Endothelial cell of umbilical vein (primary cell): ENCODE measurements around the gene RUNDC3A. TPM values are rescaled to one million over a fixed set of nuclear protein-coding genes. Genes with fewer than 3 reads are reported as not detected.

ENCODE experiments used
- BruUV-seq: library from RNA; stranded (reverse); fragments of 400-500 nt; replicated peaks from 2 replicates; lab custom pipeline; 2021; lab: Mats Ljungman, UMichigan
- CTCF ChIA-PET: fragments of 300-600, 350-600 bp; sonication (Branson Sonifier 250); formaldehyde crosslinking; loops from one replicate; lab custom pipeline; 2021; ENCODE audit warnings: antibody characterized with exemption, inconsistent platforms; lab: Charles Lee
- POLR2A ChIA-PET: fragments of 300-600, 350-600 bp; sonication (Branson Sonifier 250); formaldehyde crosslinking; loops from one replicate; lab custom pipeline; 2021; ENCODE audit warnings: antibody characterized with exemption, inconsistent platforms; lab: Charles Lee
- DNase-seq: peaks from one replicate; pipeline ENCODE4 v3.0.0-alpha.2; 2011; ENCODE audit warnings: low read depth, low spot score
- FAIRE-seq: peaks from 2 replicates; lab custom pipeline; 2011; peaks lifted over from hg19 to GRCh38; lab: Jason Lieb, UNC
- H2AFZ ChIP-seq: 2 replicates; pipeline ENCODE4 v1.6.0; 2012; ENCODE audit warnings: low read depth, low read length, control low read depth, inconsistent platforms
- H3K27ac ChIP-seq: 2 replicates; pipeline ENCODE4 v1.5.1; 2011; ENCODE audit warnings: low read depth, mild to moderate bottlenecking, control low read depth, low read length, moderate library complexity; ENCODE audit not compliant: insufficient read depth
- H3K27me3 ChIP-seq, 2 experiments: 2 replicates each; pipeline versions ENCODE4 v1.6.0 to v1.6.1; 2011; ENCODE audit warnings: low read length in 2 of 2, mixed read lengths in 1 of 2; ENCODE audit not compliant: control insufficient read depth in 2 of 2, insufficient read depth in 2 of 2
- H3K36me3 ChIP-seq, 2 experiments: 2 replicates in 1 of 2; 3 replicates in 1 of 2; pipeline ENCODE4 v1.5.1; 2011; ENCODE audit warnings: low read length in 2 of 2, mild to moderate bottlenecking in 1 of 2, moderate library complexity in 1 of 2; ENCODE audit not compliant: control insufficient read depth in 2 of 2, insufficient read depth in 2 of 2; ENCODE audit errors: extremely low read depth in 1 of 2
- H3K4me1 ChIP-seq: 3 replicates; pipeline ENCODE4 v1.5.1; 2011; ENCODE audit warnings: mild to moderate bottlenecking, low read length; ENCODE audit not compliant: control insufficient read depth, insufficient read depth; ENCODE audit errors: extremely low read depth
- H3K4me2 ChIP-seq: 2 replicates; pipeline ENCODE4 v1.6.1; 2011; ENCODE audit warnings: low read length, control low read depth, mixed read lengths; ENCODE audit not compliant: insufficient read depth
- H3K4me3 ChIP-seq, 3 experiments: fragments of 200-600 bp in 1 of 3; sonication (generic), shearing (Covaris generic) in 1 of 3; replicated peaks in 1 of 3; 2 replicates each; pipeline ENCODE4 v1.5.1; 2011 to 2016; ENCODE audit warnings: control low read depth in 3 of 3, low read length in 3 of 3, mild to moderate bottlenecking in 2 of 3, inconsistent platforms in 1 of 3, low read depth in 1 of 3, moderate library complexity in 1 of 3; ENCODE audit not compliant: insufficient read depth in 1 of 3
- H3K79me2 ChIP-seq: 2 replicates; pipeline ENCODE4 v1.6.0; 2012; ENCODE audit warnings: low read length, inconsistent platforms; ENCODE audit not compliant: control insufficient read depth, insufficient read depth
- H3K9ac ChIP-seq: replicated peaks from 2 replicates; pipeline ENCODE3; 2011; ENCODE audit warnings: low read length, control low read depth; ENCODE audit not compliant: insufficient read depth; ENCODE audit errors: extremely low read depth
- H3K9me1 ChIP-seq: replicated peaks from 3 replicates; pipeline ENCODE4 v1.6.0; 2011; ENCODE audit warnings: mild to moderate bottlenecking, low read length; ENCODE audit not compliant: control insufficient read depth, insufficient read depth; ENCODE audit errors: extremely low read depth
- H3K9me3 ChIP-seq: replicated peaks from 2 replicates; pipeline ENCODE4 v1.5.1; 2012; ENCODE audit warnings: low read length, inconsistent platforms; ENCODE audit not compliant: control insufficient read depth, insufficient read depth
- H4K20me1 ChIP-seq: replicated peaks from 2 replicates; pipeline ENCODE3; 2011; ENCODE audit warnings: mild to moderate bottlenecking, low read length; ENCODE audit not compliant: control insufficient read depth, insufficient read depth; ENCODE audit errors: extremely low read depth
- CTCF ChIP-seq, 2 donors: IDR thresholded peaks; 1 replicate in 1 of 2; 2 replicates in 1 of 2; pipeline ENCODE4 v1.5.1; 2011; ENCODE audit warnings: low read length in 2 of 2, mild to moderate bottlenecking in 2 of 2, moderate library complexity in 2 of 2, control low read depth in 1 of 2, inconsistent platforms in 1 of 2, low read depth in 1 of 2; ENCODE audit not compliant: insufficient read depth in 1 of 2; ENCODE audit errors: extremely low read depth in 1 of 2
- EZH2 ChIP-seq: IDR thresholded peaks from 2 replicates; pipeline ENCODE4 v1.6.1; 2012; ENCODE audit warnings: borderline replicate concordance, low read depth, mild to moderate bottlenecking, moderate library complexity, low read length, inconsistent platforms; ENCODE audit not compliant: severe bottlenecking
- FOS ChIP-seq: IDR thresholded peaks from 2 replicates; pipeline ENCODE4 v1.6.1; 2011; ENCODE audit warnings: mild to moderate bottlenecking, low read length, moderate library complexity, borderline replicate concordance; ENCODE audit not compliant: insufficient read depth
- GATA2 ChIP-seq: IDR thresholded peaks from 2 replicates; pipeline ENCODE4 v1.7.0; 2011; ENCODE audit warnings: low read depth, mild to moderate bottlenecking, moderate library complexity, mixed read lengths, low read length; ENCODE audit not compliant: insufficient read length, insufficient read depth
- JUN ChIP-seq: IDR thresholded peaks from 2 replicates; pipeline ENCODE4 v1.6.1; 2011; ENCODE audit warnings: borderline replicate concordance, low read depth; ENCODE audit not compliant: insufficient read length, insufficient read depth
- MAX ChIP-seq: IDR thresholded peaks from 2 replicates; pipeline ENCODE4 v1.6.1; 2011; ENCODE audit not compliant: insufficient read depth, insufficient read length
- MYC ChIP-seq: IDR thresholded peaks from one replicate; pipeline ENCODE4 v1.6.1; 2011; ENCODE audit warnings: mild to moderate bottlenecking, low read depth, low read length
- POLR2A ChIP-seq: IDR thresholded peaks from 2 replicates; pipeline ENCODE4 v1.6.1; 2012; ENCODE audit warnings: low read depth, mild to moderate bottlenecking, control low read depth, low read length
- POLR2AphosphoS5 ChIP-seq: IDR thresholded peaks from 2 replicates; pipeline ENCODE4 v1.6.1; 2012; ENCODE audit warnings: low read depth, mild to moderate bottlenecking, control low read depth, low read length, moderate library complexity; ENCODE audit not compliant: insufficient read depth
- dilution Hi-C: fragments of 300-500 bp; cut with MboI; formaldehyde crosslinking; loops from one replicate; pipeline ENCODE4 v1.15.0; 2019; ENCODE audit warnings: low sequenced_read_pairs; ENCODE audit not compliant: extremely low pct_ligation_motif_present
- intact Hi-C: fragments of 100-400 bp; cut with micrococcal nuclease; formaldehyde crosslinking; loops from one replicate; pipeline ENCODE4 v1.10.0; 2022
- polyA plus RNA-seq, 4 experiments: library from polyadenylated mRNA; depleted of rRNA in 3 of 4; stranded (reverse) in 3 of 4; unstranded in 1 of 4; fragments of >200 nt; gene quantifications; 2 replicates each; pipeline versions ENCODE4 v1.2.1 to v1.2.3, GENCODE V29; 2011 to 2012; ENCODE audit warnings: missing spikeins in 1 of 4
- total RNA-seq: library from RNA; stranded (reverse); gene quantifications from 2 replicates; pipeline ENCODE4 v1.2.3, GENCODE V29; 2021

Gene RUNDC3A
- total and polyA plus RNA-seq, 2 donors (not counting 3 experiments of a cell fraction or from before 2014, with no cell fraction given), result 0.12 TPM; not detected in 1

DNA sequence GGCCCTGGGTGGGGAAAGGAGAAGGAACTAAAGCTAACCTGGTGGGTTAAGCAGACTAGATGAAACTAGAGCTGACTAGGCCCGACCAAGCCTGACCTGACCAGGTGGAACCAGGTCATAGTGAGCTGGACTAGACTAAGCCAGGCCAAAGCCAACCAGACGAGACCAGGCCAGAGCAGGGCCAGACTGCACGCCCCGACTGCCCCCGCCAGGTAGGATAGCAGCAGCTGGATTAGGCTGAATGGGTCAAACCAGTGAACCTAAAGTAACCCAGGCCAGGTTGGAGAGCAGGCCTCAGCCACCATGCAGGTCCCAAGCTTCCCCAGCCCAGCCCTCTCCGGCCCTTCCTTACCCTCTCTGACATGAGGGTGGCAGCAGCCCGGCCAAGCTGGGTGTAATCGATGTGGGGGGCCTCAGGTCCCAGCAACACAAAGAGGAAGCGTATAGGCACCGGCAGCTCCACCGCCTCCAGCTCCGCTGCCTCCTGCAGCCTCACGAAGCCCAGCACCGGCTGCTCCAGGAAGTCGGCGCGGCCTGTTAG lies 49.5 kb upstream of the RUNDC3A start:
- Histone ChIP-seq H3K27ac (no peak overlapping the region), H3K4me1 (no peaks in the 10 kb centered on the region), H3K9ac (no peak overlapping the region), H3K36me3 (no peaks in the 10 kb centered on the region), H3K9me3 (no peaks in the 10 kb centered on the region), H4K20me1 (no peaks in the 10 kb centered on the region), H3K79me2 (no peaks in the 10 kb centered on the region), H3K27me3 (no peaks in the 10 kb centered on the region), H2AFZ (no peak overlapping the region), H3K9me1 (no peaks in the 10 kb centered on the region), H3K4me3 (no peak overlapping the region), H3K4me2 (no peak overlapping the region)
- no peak for DNase-seq
- FAIRE-seq, result no peak
- dilution Hi-C loops (no loop called here), intact Hi-C loops (no loop called here)
- ChIA-PET POLR2A (no interaction called here), CTCF (interaction anchor here (0.8 to 1.3 kb wide), 2 partner anchors 12 to 24 kb away, joined by 4 read pairs; no protein-coding TSS in a partner anchor)
- no TSS peak for BruUV-seq
- TF ChIP-seq MYC, result no peak
- no peak for TF ChIP-seq GATA2
- no peak for TF ChIP-seq POLR2AphosphoS5
- no peak for TF ChIP-seq MAX
- no peak for TF ChIP-seq CTCF (IDR thresholded peaks at IDR 0.05; ENCODE audit: extremely low read depth in 1 of 2, insufficient read depth in 1 of 2, low read depth in 1 of 2, low read length in 2 of 2)
- no peak for TF ChIP-seq JUN
- no peak for TF ChIP-seq EZH2
- no peak for TF ChIP-seq POLR2A
- no peak for TF ChIP-seq FOS
